NCI-H510A treated with DMSO at 0.1 percent for 48 hours (cell line): ENCODE measurements around the gene STON2.

Experiments
- DNase-seq: peaks from one replicate; lab custom pipeline; 2025; lab: John Stamatoyannopoulos, UW

Gene STON2

GRCh38 chr14:81301813-81302212 is 98.3 kb downstream of the STON2 start:
- no peak for DNase-seq

GRCh38 chr14:81301371-81301770 is 98.8 kb downstream of the STON2 start:
- no peak for DNase-seq

GRCh38 chr14:81298911-81299310 is 101.2 kb downstream of the STON2 start:
- no peak for DNase-seq

GRCh38 chr14:81298122-81298521 is 102.0 kb downstream of the STON2 start:
- DNase-seq: no peak

- no peak for DNase-seq
These were observed 103.9 kb downstream of the STON2 start for GRCh38 chr14:81295958-81296923.

GRCh38 chr14:81289516-81289915 is 110.6 kb downstream of the STON2 start:
- no peak for DNase-seq

- no peak for DNase-seq
These were observed 113.4 kb downstream of the STON2 start for GRCh38 chr14:81286574-81287370.

- DNase-seq: no peak
These were observed 114.9 kb downstream of the STON2 start for GRCh38 chr14:81285245-81285644.

GRCh38 chr14:81281332-81281731 is 118.8 kb downstream of the STON2 start:
- no peak for DNase-seq

- DNase-seq: no peak
These were observed 119.9 kb downstream of the STON2 start for GRCh38 chr14:81280136-81280791.

GRCh38 chr14:81277096-81277495 is 123.0 kb downstream of the STON2 start:
- DNase-seq: no peak

GRCh38 chr14:81276073-81277069 is 123.8 kb downstream of the STON2 start:
- no peak for DNase-seq

- no peak for DNase-seq
These were observed 124.6 kb downstream of the STON2 start for GRCh38 chr14:81275305-81276072.

- DNase-seq: no peak
These were observed 126.1 kb downstream of the STON2 start for GRCh38 chr14:81273961-81274575.

- DNase-seq: no peak
These were observed 126.6 kb downstream of the STON2 start for GRCh38 chr14:81273521-81273920.

- DNase-seq: no peak
These were observed 127.8 kb downstream of the STON2 start for GRCh38 chr14:81272317-81272716.

- no peak for DNase-seq
These were observed 130.1 kb downstream of the STON2 start for GRCh38 chr14:81269979-81270375.

- peak; percentile 91 for DNase-seq
These were observed 130.8 kb downstream of the STON2 start for GRCh38 chr14:81269100-81269978.

- DNase-seq: no peak
These were observed 132.1 kb downstream of the STON2 start for GRCh38 chr14:81268016-81268416.
